Testis (tissue), 3 donors: ENCODE data around the gene DZANK1. TPM values are rescaled to one million over a fixed set of nuclear protein-coding genes. Genes with fewer than 3 reads are reported as not detected.

ENCODE experiments used
- DNase-seq: peaks from one replicate; pipeline ENCODE4 v3.0.0-alpha.2; 2019
- H3K27ac ChIP-seq, 2 donors: fragments of 200-600 bp; sonication (generic); one replicate each; pipeline ENCODE4 v1.5.1; 2019
- H3K27me3 ChIP-seq: fragments of 200-600 bp; sonication (generic); one replicate; pipeline ENCODE4 v1.5.1; 2019
- H3K36me3 ChIP-seq: fragments of 200-600 bp; sonication (generic); one replicate; pipeline ENCODE4 v1.5.1; 2017; ENCODE audit warnings: low read depth; ENCODE audit errors: missing control alignments
- H3K4me1 ChIP-seq: fragments of 200-600 bp; sonication (generic); one replicate; pipeline ENCODE4 v1.5.1; 2019
- H3K4me3 ChIP-seq, 2 donors: fragments of 200-600 bp; sonication (generic); one replicate each; pipeline ENCODE4 v1.5.1; 2017 to 2019
- H3K9me3 ChIP-seq: fragments of 200-600 bp; sonication (generic); one replicate; pipeline ENCODE4 v1.5.1; 2017
- POLR2A ChIP-seq: fragments of 450-650 bp; IDR thresholded peaks from one replicate; pipeline ENCODE4 v1.6.1; 2017; ENCODE audit warnings: antibody characterized with exemption, mild to moderate bottlenecking, moderate library complexity
- WGBS, 2 donors: methylation state at CpG; one replicate each; pipeline ENCODE4 v1.1.5; 2018; 5-methylcytosine and 5-hydroxymethylcytosine counted together
- intact Hi-C: fragments of 100-400 bp; cut with DNase I; formaldehyde crosslinking; loops from one replicate; pipeline ENCODE4 v1.15.1; 2023; ENCODE audit warnings: low total_unique reads
- polyA plus RNA-seq: library from polyadenylated mRNA; stranded (reverse); fragments of 350-450 nt; fragmentation: Illumina TruSeq; extraction: RNeasy Lipid Tissue Mini Kit (QIAGEN cat#74804); gene quantifications from one replicate; pipeline ENCODE4 v1.2.3, GENCODE V29; 2014; ENCODE audit warnings: low read depth, low replicate concordance; ENCODE audit not compliant: insufficient read depth
- total RNA-seq, 2 donors: library from RNA; depleted of rRNA; stranded (reverse); fragments of >200 nt; gene quantifications; one replicate each; pipeline ENCODE4 v1.2.3, GENCODE V29; 2016
- TF ChIP-seq, protein P1 (sequence below), 3 experiments: fragments of 450-650 bp in 2 of 3; fragments of 200-600 bp in 1 of 3; sonication (generic) in 1 of 3; IDR thresholded peaks; one replicate each; pipeline ENCODE4 v1.5.1; 2016 to 2019; ENCODE audit warnings: antibody characterized with exemption in 3 of 3, mild to moderate bottlenecking in 2 of 3, moderate library complexity in 1 of 3

Gene DZANK1
- total and polyA plus RNA-seq, 3 donors from 2014 or later = 10.2 to 12.1 (median 11.6) TPM

DNA sequence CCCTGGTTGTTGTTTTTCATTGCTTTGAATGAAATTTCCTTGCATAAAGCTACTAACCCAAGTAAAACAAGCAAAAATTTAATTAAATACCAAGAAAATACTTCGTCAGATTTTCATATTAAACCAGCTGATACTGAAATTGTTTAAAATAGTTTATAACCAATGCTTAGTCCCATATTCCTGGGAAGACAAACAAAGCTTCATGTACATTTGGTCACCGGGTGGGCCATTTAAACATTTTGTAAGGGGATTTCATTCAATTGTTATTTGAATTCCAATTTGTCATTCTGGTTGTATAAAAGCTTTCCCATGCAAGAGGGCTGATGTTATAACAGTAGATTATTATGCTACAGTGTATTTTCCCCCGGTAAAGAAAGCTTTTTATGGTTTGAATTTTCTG is 30.8 kb upstream of the DZANK1 start:
- TF ChIP-seq, protein P1, sequence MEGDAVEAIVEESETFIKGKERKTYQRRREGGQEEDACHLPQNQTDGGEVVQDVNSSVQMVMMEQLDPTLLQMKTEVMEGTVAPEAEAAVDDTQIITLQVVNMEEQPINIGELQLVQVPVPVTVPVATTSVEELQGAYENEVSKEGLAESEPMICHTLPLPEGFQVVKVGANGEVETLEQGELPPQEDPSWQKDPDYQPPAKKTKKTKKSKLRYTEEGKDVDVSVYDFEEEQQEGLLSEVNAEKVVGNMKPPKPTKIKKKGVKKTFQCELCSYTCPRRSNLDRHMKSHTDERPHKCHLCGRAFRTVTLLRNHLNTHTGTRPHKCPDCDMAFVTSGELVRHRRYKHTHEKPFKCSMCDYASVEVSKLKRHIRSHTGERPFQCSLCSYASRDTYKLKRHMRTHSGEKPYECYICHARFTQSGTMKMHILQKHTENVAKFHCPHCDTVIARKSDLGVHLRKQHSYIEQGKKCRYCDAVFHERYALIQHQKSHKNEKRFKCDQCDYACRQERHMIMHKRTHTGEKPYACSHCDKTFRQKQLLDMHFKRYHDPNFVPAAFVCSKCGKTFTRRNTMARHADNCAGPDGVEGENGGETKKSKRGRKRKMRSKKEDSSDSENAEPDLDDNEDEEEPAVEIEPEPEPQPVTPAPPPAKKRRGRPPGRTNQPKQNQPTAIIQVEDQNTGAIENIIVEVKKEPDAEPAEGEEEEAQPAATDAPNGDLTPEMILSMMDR (IDR thresholded peaks at IDR 0.05) = no peak
- Histone ChIP-seq H3K27me3 (no peaks in the 10 kb centered on the region), H3K4me1 (peaks cover 8% of the 10 kb centered on the region), H3K27ac (peak overlapping the region in 1 of 2 donors; percentile 53), H3K4me3 (peak overlapping the region in 1 of 2 donors; percentile 82), H3K9me3 (no peaks in the 10 kb centered on the region), H3K36me3 (no peaks in the 10 kb centered on the region)
- 77 to 81% methylated on average over 3 of the region's 3 CpGs for WGBS, 2 donors
- DNase-seq = no peak
- intact Hi-C loops = no loop called here

DNA sequence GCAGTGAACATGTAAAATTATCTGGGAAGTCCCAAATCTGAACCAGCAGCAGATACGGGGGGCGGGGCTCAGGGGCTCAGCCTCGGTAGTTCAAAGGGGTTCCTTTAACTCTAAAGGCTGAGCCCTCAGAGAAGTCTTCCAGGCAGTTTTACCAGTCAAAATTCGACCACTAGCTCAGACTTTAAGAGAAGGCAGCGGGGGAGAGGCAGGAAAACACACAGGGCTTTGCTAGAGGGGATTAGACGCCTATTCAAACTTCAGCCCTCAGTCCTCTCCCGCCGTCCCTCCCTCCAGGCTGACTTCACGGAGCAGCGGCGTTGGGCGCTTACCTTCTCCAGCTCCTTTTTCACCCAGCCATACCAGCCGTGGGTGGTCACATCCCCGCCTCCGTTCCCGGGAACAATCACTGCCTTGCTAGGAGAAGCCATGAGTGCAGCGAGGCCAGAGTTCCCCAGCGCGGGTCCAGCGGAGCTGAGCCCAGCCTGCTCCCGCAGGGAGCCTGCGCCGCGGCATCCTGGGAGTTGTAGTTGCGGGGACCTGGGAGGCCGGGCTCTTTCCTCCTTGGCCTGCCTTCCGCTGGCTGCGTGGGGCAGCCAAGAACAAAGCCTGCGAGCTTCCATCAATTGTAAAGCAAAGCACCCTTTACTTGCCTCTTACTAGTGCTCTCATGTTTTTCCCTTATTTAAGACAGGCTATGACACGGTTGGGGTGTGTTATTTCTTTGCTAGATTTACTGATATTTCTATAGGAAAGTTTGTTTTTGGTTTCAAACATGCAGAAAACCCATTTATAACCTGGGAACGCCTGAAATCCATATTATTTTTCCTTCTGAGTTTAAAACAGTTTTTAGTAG is 30.1 kb upstream of the DZANK1 start, which contains the start of gene RBBP9:
RBBP9 (minus strand) TSS at position 486 of the 853 bp plus-strand sequence; CDS start at position 428, 58 bp downstream.
- no peaks in the 10 kb centered on the region for H3K9me3 ChIP-seq
- peaks cover 8% of the 10 kb centered on the region for H3K4me1 ChIP-seq
- 3% methylated on average over 17 to 31 of the region's 31 CpGs for WGBS, 2 donors
- no peaks in the 10 kb centered on the region for H3K36me3 ChIP-seq
- H3K27me3 ChIP-seq = no peaks in the 10 kb centered on the region
- intact Hi-C loops = no loop called here
- DNase-seq = peak; percentile 90
- TF ChIP-seq POLR2A = no peak
- TF ChIP-seq, protein P1 (IDR thresholded peaks at IDR 0.05) = no peak
- H3K4me3 ChIP-seq = peak within 1 kb of the TSS; percentile 43 to 82
- peak within 1 kb of the TSS; percentile 3 to 53 for H3K27ac ChIP-seq

DNA sequence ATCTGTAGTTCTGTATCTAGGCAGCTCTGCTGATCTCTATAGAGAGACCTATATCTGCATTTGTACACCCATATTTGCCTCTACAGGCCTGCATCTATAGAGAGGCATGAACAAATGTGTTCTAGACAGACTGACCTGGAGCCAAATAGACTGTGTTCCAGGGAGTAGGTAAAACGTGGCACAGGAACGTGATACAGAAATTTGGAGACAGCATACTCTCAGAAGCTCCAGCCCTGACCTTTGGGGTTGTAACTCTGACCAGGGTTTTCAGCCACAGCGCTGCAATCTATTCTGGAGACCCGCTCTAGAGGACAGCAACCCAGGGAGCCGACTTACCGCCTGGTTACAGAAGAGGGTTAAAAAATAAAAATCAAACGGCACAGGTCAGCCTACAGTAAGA is 29.2 kb upstream of the DZANK1 start:
- Histone ChIP-seq H3K4me1 (peaks cover 8% of the 10 kb centered on the region), H3K9me3 (no peaks in the 10 kb centered on the region), H3K36me3 (no peaks in the 10 kb centered on the region), H3K27ac (no peak overlapping the region), H3K27me3 (no peaks in the 10 kb centered on the region), H3K4me3 (peak overlapping the region in 1 of 2 donors; percentile 82)
- intact Hi-C loops = no loop called here
- 7 to 8% methylated on average over 7 of the region's 7 CpGs for WGBS, 2 donors
- TF ChIP-seq POLR2A = no peak
- TF ChIP-seq, protein P1 (IDR thresholded peaks at IDR 0.05) = no peak
- DNase-seq = no peak

DNA sequence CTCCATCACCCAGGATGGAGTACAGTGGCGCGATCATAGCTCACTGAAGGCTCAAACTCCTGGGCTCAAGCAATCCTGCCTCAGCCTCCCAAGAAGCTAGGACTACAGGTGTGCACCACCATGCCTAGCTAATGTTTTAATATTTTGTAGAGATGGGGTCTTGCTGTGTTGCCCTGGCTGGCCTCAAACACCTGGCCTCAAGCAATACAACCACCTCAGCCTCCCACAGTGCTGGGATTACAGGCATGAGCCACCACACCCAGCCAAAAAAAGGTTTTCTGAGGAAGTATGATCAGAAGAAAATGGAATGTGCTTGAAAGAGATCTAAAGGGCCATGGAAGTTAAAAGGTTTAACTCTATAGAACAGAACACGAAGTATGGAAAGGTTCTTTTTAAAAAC is 21.5 kb upstream of the DZANK1 start:
- H3K9me3 ChIP-seq = no peaks in the 10 kb centered on the region
- no peaks in the 10 kb centered on the region for H3K36me3 ChIP-seq
- intact Hi-C loops = no loop called here
- H3K4me3 ChIP-seq = no peak overlapping the region
- no peak for DNase-seq
- WGBS, 2 donors = 97 to 99% methylated on average over 3 of the region's 3 CpGs
- no peaks in the 10 kb centered on the region for H3K27me3 ChIP-seq
- no peaks in the 10 kb centered on the region for H3K4me1 ChIP-seq
- H3K27ac ChIP-seq = no peak overlapping the region
- TF ChIP-seq, protein P1 (IDR thresholded peaks at IDR 0.05) = no peak
- TF ChIP-seq POLR2A = no peak
